ENCODE data around the gene GLIPR1L2. TPM values are rescaled to one million over a fixed set of nuclear protein-coding genes. Genes with fewer than 3 reads are reported as not detected.

The GLIPR1L2 gene
- total RNA-seq, 1 donor from 2014 or later: 0.26 TPM

- H3K27me3 Mint-ChIP-seq (ENCODE audit: unreplicated experiment): no peaks in the 10 kb centered on the region
- TF ChIP-seq CTCF (IDR thresholded peaks at IDR 0.05; ENCODE audit: unreplicated experiment): no peak
- H3K27ac Mint-ChIP-seq (ENCODE audit: unreplicated experiment): no peak overlapping the region
- no peaks in the 10 kb centered on the region for H3K36me3 Mint-ChIP-seq (ENCODE audit: low read depth, unreplicated experiment)
- H3K4me3 Mint-ChIP-seq (ENCODE audit: unreplicated experiment): no peak overlapping the region
- peaks cover 4% of the 10 kb centered on the region for H3K4me1 Mint-ChIP-seq (ENCODE audit: unreplicated experiment)
- DNase-seq (ENCODE audit: low spot score): no peak
- H3K9me3 Mint-ChIP-seq (ENCODE audit: unreplicated experiment): no peaks in the 10 kb centered on the region
Measured at GRCh38 chr12:75390156-75390898, 562 bp upstream of the GLIPR1L2 start.

GRCh38 chr12:75404231-75404630 is 13.3 kb downstream of the GLIPR1L2 start:
- Mint-ChIP-seq H3K4me3 (ENCODE audit: unreplicated experiment) (no peak overlapping the region), H3K9me3 (ENCODE audit: unreplicated experiment) (no peaks in the 10 kb centered on the region)
- TF ChIP-seq CTCF (IDR thresholded peaks at IDR 0.05; ENCODE audit: unreplicated experiment): no peak

GRCh38 chr12:75407683-75408082 is 16.8 kb downstream of the GLIPR1L2 start:
- Mint-ChIP-seq H3K9me3 (ENCODE audit: unreplicated experiment) (no peaks in the 10 kb centered on the region), H3K36me3 (ENCODE audit: low read depth, unreplicated experiment) (no peaks in the 10 kb centered on the region), H3K27ac (ENCODE audit: unreplicated experiment) (no peak overlapping the region), H3K27me3 (ENCODE audit: unreplicated experiment) (no peaks in the 10 kb centered on the region), H3K4me3 (ENCODE audit: unreplicated experiment) (no peak overlapping the region), H3K4me1 (ENCODE audit: unreplicated experiment) (peaks cover 5% of the 10 kb centered on the region)
- no peak for DNase-seq (ENCODE audit: low spot score)
- no peak for TF ChIP-seq CTCF (IDR thresholded peaks at IDR 0.05; ENCODE audit: unreplicated experiment)

More at GRCh38 chr12:75404231-75404630, 13.3 kb downstream of the GLIPR1L2 start:
- DNase-seq (ENCODE audit: low spot score): no peak
- Mint-ChIP-seq H3K27me3 (ENCODE audit: unreplicated experiment) (peaks cover 2% of the 10 kb centered on the region), H3K27ac (ENCODE audit: unreplicated experiment) (no peak overlapping the region), H3K4me1 (ENCODE audit: unreplicated experiment) (peaks cover 5% of the 10 kb centered on the region), H3K36me3 (ENCODE audit: low read depth, unreplicated experiment) (no peaks in the 10 kb centered on the region)

GRCh38 chr12:75409830-75410229 is 18.9 kb downstream of the GLIPR1L2 start:
- Mint-ChIP-seq H3K36me3 (ENCODE audit: low read depth, unreplicated experiment) (no peaks in the 10 kb centered on the region), H3K4me1 (ENCODE audit: unreplicated experiment) (no peaks in the 10 kb centered on the region), H3K4me3 (ENCODE audit: unreplicated experiment) (no peak overlapping the region), H3K27ac (ENCODE audit: unreplicated experiment) (no peak overlapping the region), H3K9me3 (ENCODE audit: unreplicated experiment) (no peaks in the 10 kb centered on the region), H3K27me3 (ENCODE audit: unreplicated experiment) (no peaks in the 10 kb centered on the region)
- DNase-seq (ENCODE audit: low spot score): no peak
- no peak for TF ChIP-seq CTCF (IDR thresholded peaks at IDR 0.05; ENCODE audit: unreplicated experiment)

- Mint-ChIP-seq H3K9me3 (ENCODE audit: unreplicated experiment) (no peaks in the 10 kb centered on the region), H3K36me3 (ENCODE audit: low read depth, unreplicated experiment) (no peaks in the 10 kb centered on the region), H3K4me3 (ENCODE audit: unreplicated experiment) (no peak overlapping the region), H3K4me1 (ENCODE audit: unreplicated experiment) (no peaks in the 10 kb centered on the region), H3K27ac (ENCODE audit: unreplicated experiment) (no peak overlapping the region), H3K27me3 (ENCODE audit: unreplicated experiment) (no peaks in the 10 kb centered on the region)
- DNase-seq (ENCODE audit: low spot score): no peak
- TF ChIP-seq CTCF (IDR thresholded peaks at IDR 0.05; ENCODE audit: unreplicated experiment): no peak
Measured at GRCh38 chr12:75414671-75415070, 23.8 kb downstream of the GLIPR1L2 start.
